Mesodermal cell (in vitro differentiated cells): Measurements from ENCODE around the gene RASSF6.
"Not testable (repeated sequence)": the region's sequence is repeated elsewhere in the genome, so short reads cannot be mapped to it uniquely, and the experiment has no call there.

Experiments used
- H3K27ac ChIP-seq: 2 replicates; pipeline ENCODE4 v1.7.0; 2013; ENCODE audit warnings: mild to moderate bottlenecking, low read depth, low read length, moderate library complexity; ENCODE audit not compliant: severe bottlenecking
- H3K36me3 ChIP-seq: 2 replicates; pipeline ENCODE4 v1.7.1; 2013; ENCODE audit warnings: mild to moderate bottlenecking, low read length, moderate library complexity; ENCODE audit not compliant: control insufficient read depth, insufficient read depth
- H3K4me1 ChIP-seq: one replicate; pipeline ENCODE4 v1.7.1; 2013; ENCODE audit warnings: mild to moderate bottlenecking, low read length; ENCODE audit not compliant: insufficient read depth, control insufficient read depth, poor library complexity, severe bottlenecking
- H3K4me3 ChIP-seq: 2 replicates; pipeline ENCODE4 v1.7.0; 2013; ENCODE audit warnings: low read length, control low read depth, mild to moderate bottlenecking; ENCODE audit not compliant: insufficient read depth, poor library complexity, severe bottlenecking; ENCODE audit errors: extremely low read depth
- H3K9me3 ChIP-seq: 2 replicates; pipeline ENCODE4 v1.7.1; 2013; ENCODE audit warnings: mild to moderate bottlenecking, low read length, moderate library complexity; ENCODE audit not compliant: control insufficient read depth
- WGBS, 2 experiments: methylation state at CpG; one replicate each; pipeline ENCODE4 v1.1.5; 2013; ENCODE audit warnings: missing lambda C conversion rate in 2 of 2; ENCODE audit not compliant: insufficient coverage in 2 of 2; 5-methylcytosine and 5-hydroxymethylcytosine counted together

The RASSF6 gene

GRCh38 chr4:73650250-73650649, 30.0 kb upstream of the RASSF6 start:
- Histone ChIP-seq H3K4me1 (no peaks in the 10 kb centered on the region), H3K4me3 (no peak overlapping the region), H3K9me3 (no peaks in the 10 kb centered on the region), H3K27ac (no peak overlapping the region), H3K36me3 (no peaks in the 10 kb centered on the region)
- no CpG with 5 or more reads among the region's 3 CpGs for WGBS, 2 experiments

GRCh38 chr4:73648478-73648877, 28.2 kb upstream of the RASSF6 start:
- no peak overlapping the region for H3K27ac ChIP-seq
- H3K4me3 ChIP-seq: no peak overlapping the region
- no peaks in the 10 kb centered on the region for H3K4me1 ChIP-seq
- no peaks in the 10 kb centered on the region for H3K9me3 ChIP-seq
- H3K36me3 ChIP-seq: no peaks in the 10 kb centered on the region
- 86% methylated on average over 1 of the region's 3 CpGs; no CpG with 5 or more reads in 1 of the 2 experiments for WGBS, 2 experiments

DNA sequence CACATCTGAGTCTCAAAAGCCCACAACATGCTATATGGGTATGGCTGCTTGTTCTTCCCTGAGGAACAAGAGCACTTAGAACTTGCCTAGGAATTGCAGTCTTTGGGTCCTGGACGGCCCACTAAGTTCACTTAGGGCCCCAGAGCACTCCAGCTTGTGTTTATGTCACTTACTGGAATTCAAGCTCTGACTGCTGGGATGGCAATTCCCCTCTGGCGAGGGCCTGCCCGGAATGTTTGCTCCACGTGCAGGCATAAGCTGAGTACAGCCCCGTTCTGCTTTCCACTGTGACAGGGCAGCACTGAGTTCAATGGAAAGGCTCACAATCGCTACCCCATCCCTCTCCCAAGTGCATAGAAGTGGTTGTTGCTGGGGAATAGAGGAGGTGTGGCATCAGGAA, 25.9 kb upstream of the RASSF6 start:
- no peak overlapping the region for H3K4me3 ChIP-seq
- WGBS, 2 experiments: 79 to 85% methylated on average over 5 of the region's 6 CpGs

DNA sequence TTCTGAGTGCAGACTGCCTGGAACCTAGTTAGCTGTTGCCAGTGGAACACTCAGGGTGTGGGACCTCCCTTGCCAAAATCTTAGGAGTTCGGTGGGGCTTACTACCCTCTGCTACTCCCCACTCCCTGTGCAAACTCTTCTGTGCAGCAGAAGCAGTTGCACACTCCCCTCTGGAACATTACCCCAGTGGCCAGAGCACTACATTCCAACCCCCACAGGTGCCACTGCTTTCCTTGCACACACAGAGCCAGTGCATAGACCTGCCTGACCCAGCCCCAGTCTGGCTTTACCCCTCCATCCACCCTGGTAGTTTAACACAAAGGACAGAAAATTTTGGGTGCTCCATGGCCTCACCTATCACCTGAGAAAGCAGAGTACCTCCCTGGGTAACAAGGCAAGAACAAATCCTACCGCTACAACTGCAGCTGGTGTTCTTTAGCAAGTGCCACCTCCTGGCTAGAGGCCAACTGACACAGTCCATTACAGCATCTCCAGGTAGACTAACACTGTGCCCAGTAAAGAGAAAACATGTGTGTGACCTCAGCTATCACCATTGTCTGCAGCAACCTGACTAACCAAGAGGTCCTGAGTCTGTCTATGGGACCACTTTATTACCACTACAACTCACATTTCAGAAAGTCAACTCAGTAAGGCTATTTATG, 11.5 kb upstream of the RASSF6 start:
- no peaks in the 10 kb centered on the region for H3K4me1 ChIP-seq
- H3K27ac ChIP-seq: no peak overlapping the region
- 60 to 94% methylated on average over 1 to 2 of the region's 2 CpGs for WGBS, 2 experiments
- no peak overlapping the region for H3K4me3 ChIP-seq
- H3K9me3 ChIP-seq: no peaks in the 10 kb centered on the region
- no peaks in the 10 kb centered on the region for H3K36me3 ChIP-seq

More for the DNA sequence above, 25.9 kb upstream of the RASSF6 start:
- Histone ChIP-seq H3K4me1 (no peaks in the 10 kb centered on the region), H3K36me3 (no peaks in the 10 kb centered on the region), H3K27ac (no peak overlapping the region), H3K9me3 (no peaks in the 10 kb centered on the region)

GRCh38 chr4:73628834-73629233, 8.6 kb upstream of the RASSF6 start:
- WGBS, 2 experiments: no CpG with 5 or more reads among the region's 1 CpG

GRCh38 chr4:73621357-73621756, 1.1 kb upstream of the RASSF6 start:
- H3K27ac ChIP-seq: no peak overlapping the region

More at GRCh38 chr4:73628834-73629233, 8.6 kb upstream of the RASSF6 start:
- H3K4me1 ChIP-seq, H3K36me3 ChIP-seq, H3K9me3 ChIP-seq, H3K4me3 ChIP-seq, H3K27ac ChIP-seq: not testable (repeated sequence)

GRCh38 chr4:73619346-73619745, 890 bp downstream of the RASSF6 start:
- no peaks in the 10 kb centered on the region for H3K9me3 ChIP-seq
- H3K4me3 ChIP-seq: no peak overlapping the region
- 74 to 86% methylated on average over 1 to 2 of the region's 4 CpGs for WGBS, 2 experiments
- H3K36me3 ChIP-seq: no peaks in the 10 kb centered on the region
- peaks cover 4% of the 10 kb centered on the region for H3K4me1 ChIP-seq
- no peak overlapping the region for H3K27ac ChIP-seq

More at GRCh38 chr4:73621357-73621756, 1.1 kb upstream of the RASSF6 start:
- Histone ChIP-seq H3K36me3 (no peaks in the 10 kb centered on the region), H3K9me3 (no peaks in the 10 kb centered on the region), H3K4me3 (no peak overlapping the region), H3K4me1 (peaks cover 4% of the 10 kb centered on the region)
- 81% methylated on average over 3 of the region's 5 CpGs for WGBS, 2 experiments

DNA sequence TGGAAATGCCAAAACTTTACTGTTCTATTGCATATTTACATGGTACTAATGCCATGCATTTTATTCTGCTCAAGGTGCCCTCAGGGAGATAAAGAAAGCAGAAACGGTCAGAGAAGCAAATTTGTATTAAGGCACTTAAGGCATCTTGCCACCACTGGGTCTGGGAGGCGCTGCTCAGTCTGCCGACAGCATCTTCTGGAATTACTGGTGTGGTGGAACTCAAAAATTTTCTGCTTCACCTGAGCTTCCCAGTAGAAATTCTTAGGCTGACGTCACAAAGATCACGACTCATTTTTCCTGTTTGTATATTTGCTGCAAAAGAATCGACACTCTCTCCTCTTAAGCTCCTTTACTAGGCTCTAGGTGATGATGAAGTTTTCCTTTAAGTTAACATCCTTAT, 3.0 kb downstream of the RASSF6 start:
- Histone ChIP-seq H3K4me3 (no peak overlapping the region), H3K9me3 (no peaks in the 10 kb centered on the region), H3K36me3 (no peaks in the 10 kb centered on the region), H3K27ac (no peak overlapping the region), H3K4me1 (peaks cover 4% of the 10 kb centered on the region)
- WGBS, 2 experiments: 71 to 80% methylated on average over 3 of the region's 6 CpGs

DNA sequence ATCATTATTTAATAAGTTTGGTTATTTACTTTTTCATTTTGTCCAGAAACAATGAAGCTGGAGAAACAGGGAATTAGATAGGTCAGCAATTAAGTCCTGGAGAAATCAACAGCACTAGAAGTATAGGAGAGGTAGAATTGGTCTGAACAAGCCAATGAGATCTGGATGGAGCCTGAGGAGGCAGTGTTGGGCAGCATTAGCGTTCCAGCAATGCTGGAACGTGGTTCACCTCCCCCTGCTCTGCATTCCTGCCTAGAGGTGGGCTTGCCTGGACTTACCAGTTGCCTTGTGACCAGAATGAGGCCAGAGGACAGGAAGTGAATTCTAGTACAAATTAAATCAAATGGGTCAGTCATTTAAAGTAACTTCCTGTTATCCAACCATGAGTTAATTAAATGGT, 4.6 kb downstream of the RASSF6 start:
- Histone ChIP-seq H3K4me3 (no peak overlapping the region), H3K27ac (no peak overlapping the region), H3K36me3 (no peaks in the 10 kb centered on the region), H3K9me3 (no peaks in the 10 kb centered on the region), H3K4me1 (peaks cover 4% of the 10 kb centered on the region)
- WGBS, 2 experiments: 8 to 20% methylated on average over 1 to 2 of the region's 2 CpGs

DNA sequence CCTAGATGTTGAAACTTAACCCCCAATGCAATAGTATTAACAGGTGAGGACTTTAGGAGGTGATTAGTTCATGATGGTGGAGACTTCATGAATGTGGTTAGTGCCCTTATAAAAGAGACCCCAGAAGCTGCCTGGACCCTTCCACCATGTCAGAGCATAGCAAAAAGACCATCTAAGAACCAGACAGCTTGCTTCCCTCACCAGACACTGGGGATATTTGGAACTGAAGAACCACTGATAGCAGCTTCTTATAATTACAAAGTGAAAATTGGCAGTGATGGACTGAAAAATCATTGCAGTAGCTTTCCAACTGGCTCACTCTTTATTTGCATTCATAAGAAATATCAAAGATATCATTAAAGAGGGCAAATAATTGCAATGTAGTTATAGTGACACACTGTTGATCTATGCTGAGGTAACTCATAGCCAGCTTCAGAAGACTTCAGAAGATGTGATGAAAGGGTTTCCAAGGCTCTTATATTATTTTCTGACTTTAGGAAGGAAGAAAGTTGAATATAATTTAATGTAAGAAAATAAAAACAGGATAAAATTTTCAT, 5.8 kb downstream of the RASSF6 start:
- H3K4me1 ChIP-seq: no peaks in the 10 kb centered on the region
- no peaks in the 10 kb centered on the region for H3K9me3 ChIP-seq
- no peak overlapping the region for H3K4me3 ChIP-seq
- H3K36me3 ChIP-seq: no peaks in the 10 kb centered on the region
- H3K27ac ChIP-seq: no peak overlapping the region

DNA sequence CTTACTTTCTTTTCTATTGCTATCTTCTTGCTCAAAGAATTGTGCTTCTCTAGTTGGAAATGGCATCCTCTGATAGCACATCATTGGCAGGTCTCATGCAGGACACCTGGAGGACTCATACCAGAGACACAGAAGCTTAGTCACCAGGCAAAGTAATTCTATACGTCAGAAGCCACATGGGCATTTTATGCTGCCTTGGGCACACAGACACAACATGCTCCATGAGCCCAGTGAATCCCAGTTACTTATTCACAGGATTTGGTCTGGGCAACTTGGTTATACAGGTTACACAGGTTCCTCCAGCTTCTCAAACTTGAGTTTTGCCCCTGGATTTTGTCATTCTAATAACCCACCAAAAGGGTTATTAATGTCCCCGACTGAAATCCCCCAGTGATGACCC, 7.1 kb downstream of the RASSF6 start:
- H3K4me1 ChIP-seq: no peaks in the 10 kb centered on the region
- no peak overlapping the region for H3K27ac ChIP-seq
- 77 to 93% methylated on average over 2 of the region's 2 CpGs for WGBS, 2 experiments
- no peak overlapping the region for H3K4me3 ChIP-seq
- no peaks in the 10 kb centered on the region for H3K36me3 ChIP-seq
- no peaks in the 10 kb centered on the region for H3K9me3 ChIP-seq
